Tibial nerve (tissue), 4 donors: ENCODE data around the gene RYK.

ENCODE experiments used
- EP300 ChIP-seq, 2 donors: sonication (generic); formaldehyde crosslinking; IDR thresholded peaks; one replicate each; pipeline ENCODE4 v1.6.1; 2017; ENCODE audit warnings: antibody characterized with exemption in 2 of 2, mild to moderate bottlenecking in 1 of 2
- TF ChIP-seq, protein P1 (sequence below), 5 experiments: fragments of 200-600 bp in 3 of 5; fragments of 450-650 bp in 2 of 5; sonication (generic) in 3 of 5; IDR thresholded peaks; one replicate each; pipeline ENCODE4 v1.5.1; 2016 to 2019; ENCODE audit warnings: antibody characterized with exemption in 5 of 5, mild to moderate bottlenecking in 3 of 5, moderate library complexity in 2 of 5

DNA sequence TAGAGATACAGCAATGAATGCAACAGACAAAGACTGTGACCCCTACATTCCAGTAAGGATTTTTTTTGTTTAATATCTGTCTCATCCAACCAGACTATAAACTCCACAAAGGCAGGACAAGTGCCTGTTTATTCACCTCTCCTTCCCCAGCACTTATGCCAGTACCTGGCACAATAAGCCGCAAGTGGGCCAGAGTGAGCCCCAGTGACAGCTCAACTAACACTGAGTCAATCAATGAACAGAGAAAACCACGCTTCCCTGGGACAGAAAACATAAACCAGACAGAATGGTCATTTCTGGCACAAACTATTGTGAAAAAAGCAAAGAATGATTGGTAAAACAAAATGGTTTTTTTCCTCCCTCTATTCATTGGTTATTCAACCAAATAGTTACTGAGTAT lies 52.2 kb downstream of the RYK start:
- TF ChIP-seq, protein P1, sequence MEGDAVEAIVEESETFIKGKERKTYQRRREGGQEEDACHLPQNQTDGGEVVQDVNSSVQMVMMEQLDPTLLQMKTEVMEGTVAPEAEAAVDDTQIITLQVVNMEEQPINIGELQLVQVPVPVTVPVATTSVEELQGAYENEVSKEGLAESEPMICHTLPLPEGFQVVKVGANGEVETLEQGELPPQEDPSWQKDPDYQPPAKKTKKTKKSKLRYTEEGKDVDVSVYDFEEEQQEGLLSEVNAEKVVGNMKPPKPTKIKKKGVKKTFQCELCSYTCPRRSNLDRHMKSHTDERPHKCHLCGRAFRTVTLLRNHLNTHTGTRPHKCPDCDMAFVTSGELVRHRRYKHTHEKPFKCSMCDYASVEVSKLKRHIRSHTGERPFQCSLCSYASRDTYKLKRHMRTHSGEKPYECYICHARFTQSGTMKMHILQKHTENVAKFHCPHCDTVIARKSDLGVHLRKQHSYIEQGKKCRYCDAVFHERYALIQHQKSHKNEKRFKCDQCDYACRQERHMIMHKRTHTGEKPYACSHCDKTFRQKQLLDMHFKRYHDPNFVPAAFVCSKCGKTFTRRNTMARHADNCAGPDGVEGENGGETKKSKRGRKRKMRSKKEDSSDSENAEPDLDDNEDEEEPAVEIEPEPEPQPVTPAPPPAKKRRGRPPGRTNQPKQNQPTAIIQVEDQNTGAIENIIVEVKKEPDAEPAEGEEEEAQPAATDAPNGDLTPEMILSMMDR (IDR thresholded peaks at IDR 0.05) = no peak
- TF ChIP-seq EP300 (IDR thresholded peaks at IDR 0.05) = no peak
